Measurements from ENCODE around the gene SIGLEC7. TPM values are rescaled to one million over a fixed set of nuclear protein-coding genes. Genes with fewer than 3 reads are reported as not detected.

SIGLEC7 gene
- total RNA-seq, 2 experiments from 2014 or later = not detected

- DNase-seq (no peak), ATAC-seq (no peak)
- Mint-ChIP-seq H3K36me3 (no peaks in the 10 kb centered on the region), H3K27me3 (peaks cover 41% of the 10 kb centered on the region), H3K27ac (peak overlapping the region; percentile 80), H3K4me1 (peaks cover 41% of the 10 kb centered on the region), H3K9me3 (ENCODE audit: low read depth) (no peaks in the 10 kb centered on the region), H3K4me3 (no peak overlapping the region)
- CTCF ChIA-PET = interaction anchor here (0.7 to 1.2 kb wide), 3 partner anchors 12 to 102 kb away, joined by 3 to 6 read pairs (median 3); no protein-coding TSS in a partner anchor
Measured at GRCh38 chr19:51122112-51122981, 19.8 kb upstream of the SIGLEC7 start.

DNA sequence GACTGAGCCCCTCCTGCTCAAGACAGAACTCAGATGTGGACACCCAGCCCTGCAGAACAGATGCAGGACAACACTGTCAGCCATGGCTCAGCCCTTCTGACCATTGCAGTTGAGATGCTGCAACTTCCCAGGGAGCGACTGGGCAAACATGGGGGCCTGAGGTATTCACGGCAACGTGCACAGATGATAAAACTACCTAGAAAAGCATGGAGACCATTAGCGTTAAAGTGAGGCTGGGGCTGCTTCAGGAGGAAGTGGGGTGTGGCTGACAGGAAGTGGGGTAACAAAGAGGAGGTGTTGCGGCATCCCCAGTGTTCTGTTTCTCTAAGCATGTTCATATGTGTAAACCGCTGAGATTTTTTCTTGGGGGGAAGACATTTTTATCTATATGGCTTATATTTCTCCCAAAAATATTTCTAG is 18.7 kb upstream of the SIGLEC7 start:
- H3K4me1 Mint-ChIP-seq = peaks cover 47% of the 10 kb centered on the region
- H3K4me3 Mint-ChIP-seq = peak overlapping the region; percentile 22
- CTCF ChIA-PET = no interaction called here
- ATAC-seq (peak; percentile 87), DNase-seq (peak; percentile 86)
- H3K27ac Mint-ChIP-seq = peak overlapping the region; percentile 80
- H3K27me3 Mint-ChIP-seq = peaks cover 32% of the 10 kb centered on the region
- H3K9me3 Mint-ChIP-seq (ENCODE audit: low read depth) = no peaks in the 10 kb centered on the region
- H3K36me3 Mint-ChIP-seq = no peaks in the 10 kb centered on the region

DNA sequence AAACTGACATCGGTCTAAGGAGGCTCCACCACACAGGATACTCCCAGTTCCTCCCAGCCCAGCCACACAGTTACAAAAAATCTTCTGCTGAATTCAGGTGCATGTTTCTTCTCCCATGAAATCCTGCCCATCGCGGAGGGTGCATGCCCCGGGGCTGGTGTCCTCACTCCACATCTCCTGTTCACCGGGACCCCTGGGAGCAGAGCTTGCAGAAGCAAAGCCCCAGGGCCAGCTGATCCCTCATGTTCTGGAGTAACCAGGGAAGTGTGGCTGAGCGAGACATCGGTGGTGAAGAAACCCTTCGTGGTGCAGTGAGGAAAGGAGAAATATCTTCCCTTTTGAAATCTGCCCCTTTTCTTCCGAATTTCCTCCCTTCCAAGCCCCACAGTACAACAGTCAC is 18.3 kb upstream of the SIGLEC7 start:
- DNase-seq = no peak
- peaks cover 33% of the 10 kb centered on the region for H3K27me3 Mint-ChIP-seq
- H3K27ac Mint-ChIP-seq = peak overlapping the region; percentile 80
- H3K4me3 Mint-ChIP-seq = peak overlapping the region; percentile 17
- H3K4me1 Mint-ChIP-seq = peaks cover 51% of the 10 kb centered on the region
- ATAC-seq = peak; percentile 8
- no peaks in the 10 kb centered on the region for H3K9me3 Mint-ChIP-seq (ENCODE audit: low read depth)
- CTCF ChIA-PET = interaction anchor here (1.1 kb wide), 1 partner anchor 136 kb away, joined by 3 read pairs; no protein-coding TSS in a partner anchor
- H3K36me3 Mint-ChIP-seq = no peaks in the 10 kb centered on the region

- CTCF ChIA-PET = interaction anchor here (1.1 kb wide), 1 partner anchor 135 kb away, joined by 3 read pairs; no protein-coding TSS in a partner anchor
- Mint-ChIP-seq H3K27me3 (peaks cover 29% of the 10 kb centered on the region), H3K36me3 (no peaks in the 10 kb centered on the region), H3K4me3 (peak overlapping the region; percentile 17), H3K27ac (peak overlapping the region; percentile 80), H3K4me1 (peaks cover 54% of the 10 kb centered on the region), H3K9me3 (ENCODE audit: low read depth) (no peaks in the 10 kb centered on the region)
- ATAC-seq (no peak), DNase-seq (no peak)
Measured at GRCh38 chr19:51124216-51124615, 17.9 kb upstream of the SIGLEC7 start.

DNA sequence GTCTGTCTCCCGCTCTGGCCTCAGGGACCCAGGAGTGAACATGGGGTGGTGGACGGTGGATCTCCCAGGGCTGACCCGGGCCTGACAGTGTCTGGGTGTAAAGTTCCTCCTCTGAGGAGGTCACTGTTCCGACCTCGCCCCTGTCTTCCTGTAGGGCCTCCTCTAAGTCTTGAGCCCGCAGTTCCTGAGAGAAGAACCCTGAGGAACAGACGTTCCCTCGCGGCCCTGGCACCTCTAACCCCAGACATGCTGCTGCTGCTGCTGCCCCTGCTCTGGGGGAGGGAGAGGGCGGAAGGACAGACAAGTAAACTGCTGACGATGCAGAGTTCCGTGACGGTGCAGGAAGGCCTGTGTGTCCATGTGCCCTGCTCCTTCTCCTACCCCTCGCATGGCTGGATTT is 17.4 kb upstream of the SIGLEC7 start, which contains the start of gene SIGLEC9:
Gene SIGLEC9, plus strand, starts transcription at position 178 of the 400 bp plus-strand sequence. Its CDS starts 69 bp downstream, at position 247.
- DNase-seq (no peak), ATAC-seq (no peak)
- H3K9me3 Mint-ChIP-seq (ENCODE audit: low read depth) = no peaks in the 10 kb centered on the region
- H3K36me3 Mint-ChIP-seq = no peaks in the 10 kb centered on the region
- peak within 1 kb of the TSS; percentile 80 for H3K27ac Mint-ChIP-seq
- peaks cover 25% of the 10 kb centered on the region for H3K27me3 Mint-ChIP-seq
- H3K4me3 Mint-ChIP-seq = peak within 1 kb of the TSS; percentile 17
- H3K4me1 Mint-ChIP-seq = peaks cover 57% of the 10 kb centered on the region
- CTCF ChIA-PET = interaction anchor here (1.1 kb wide), 1 partner anchor 135 kb away, joined by 3 read pairs; no protein-coding TSS in a partner anchor

GRCh38 chr19:51125421-51126075 is 16.6 kb upstream of the SIGLEC7 start:
- Mint-ChIP-seq H3K27me3 (peaks cover 26% of the 10 kb centered on the region), H3K36me3 (no peaks in the 10 kb centered on the region), H3K4me1 (peaks cover 61% of the 10 kb centered on the region), H3K4me3 (no peak overlapping the region), H3K9me3 (ENCODE audit: low read depth) (no peaks in the 10 kb centered on the region), H3K27ac (no peak overlapping the region)
- DNase-seq = no peak
- ATAC-seq = no peak
- CTCF ChIA-PET = no interaction called here

- Mint-ChIP-seq H3K9me3 (ENCODE audit: low read depth) (no peaks in the 10 kb centered on the region), H3K4me1 (peaks cover 66% of the 10 kb centered on the region), H3K4me3 (no peak overlapping the region), H3K27me3 (peaks cover 34% of the 10 kb centered on the region), H3K27ac (no peak overlapping the region), H3K36me3 (no peaks in the 10 kb centered on the region)
- ATAC-seq = no peak
- CTCF ChIA-PET = interaction anchor here (0.7 kb wide), 1 partner anchor 32 kb away, joined by 3 read pairs; no protein-coding TSS in a partner anchor
- no peak for DNase-seq
Measured at GRCh38 chr19:51127032-51127431, 15.1 kb upstream of the SIGLEC7 start.

GRCh38 chr19:51127755-51128154 is 14.3 kb upstream of the SIGLEC7 start:
- no peak for DNase-seq
- Mint-ChIP-seq H3K27me3 (peaks cover 35% of the 10 kb centered on the region), H3K9me3 (ENCODE audit: low read depth) (no peaks in the 10 kb centered on the region), H3K27ac (no peak overlapping the region), H3K4me3 (no peak overlapping the region), H3K4me1 (peaks cover 65% of the 10 kb centered on the region), H3K36me3 (no peaks in the 10 kb centered on the region)
- ATAC-seq = no peak
- CTCF ChIA-PET = interaction anchor here (0.7 kb wide), 1 partner anchor 31 kb away, joined by 3 read pairs; no protein-coding TSS in a partner anchor

DNA sequence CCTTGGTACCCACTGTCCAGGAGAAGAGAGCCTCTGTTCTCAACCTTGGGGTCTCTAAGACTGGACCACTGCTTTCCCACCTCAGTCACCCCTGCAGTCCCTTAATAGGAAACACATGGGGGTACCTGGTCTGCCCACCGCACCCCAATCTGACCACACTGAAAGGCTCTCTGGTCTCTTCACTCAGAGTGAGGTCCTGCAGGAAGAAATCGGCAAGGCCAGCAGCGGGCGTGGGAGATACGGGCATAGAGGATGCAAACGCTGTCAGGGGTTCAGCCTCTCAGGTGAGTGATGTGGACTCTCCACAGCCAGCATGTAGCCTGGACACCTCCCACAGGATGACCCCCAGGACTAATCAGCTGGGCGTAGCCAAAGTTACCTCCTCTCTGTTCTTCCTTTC is 13.9 kb upstream of the SIGLEC7 start:
- Mint-ChIP-seq H3K4me3 (no peak overlapping the region), H3K36me3 (no peaks in the 10 kb centered on the region), H3K4me1 (peaks cover 61% of the 10 kb centered on the region), H3K27me3 (peaks cover 37% of the 10 kb centered on the region), H3K27ac (no peak overlapping the region), H3K9me3 (ENCODE audit: low read depth) (no peaks in the 10 kb centered on the region)
- ATAC-seq (no peak), DNase-seq (no peak)
- CTCF ChIA-PET = no interaction called here

GRCh38 chr19:51129716-51130115 is 12.4 kb upstream of the SIGLEC7 start:
- CTCF ChIA-PET = interaction anchor here (0.6 kb wide), 1 partner anchor 762 kb away, joined by 3 read pairs; no protein-coding TSS in a partner anchor
- Mint-ChIP-seq H3K27me3 (peaks cover 41% of the 10 kb centered on the region), H3K9me3 (ENCODE audit: low read depth) (no peaks in the 10 kb centered on the region), H3K36me3 (peaks cover 1% of the 10 kb centered on the region), H3K4me1 (peaks cover 47% of the 10 kb centered on the region), H3K4me3 (no peak overlapping the region), H3K27ac (no peak overlapping the region)
- ATAC-seq (no peak), DNase-seq (no peak)

- CTCF ChIA-PET = interaction anchor here (0.9 to 1.2 kb wide), 2 partner anchors 23 to 37 kb away, joined by 3 to 4 read pairs; no protein-coding TSS in a partner anchor
- H3K9me3 Mint-ChIP-seq (ENCODE audit: low read depth) = peaks cover 2% of the 10 kb centered on the region
- no peak for DNase-seq
- H3K36me3 Mint-ChIP-seq = peaks cover 1% of the 10 kb centered on the region
- H3K27me3 Mint-ChIP-seq = peaks cover 50% of the 10 kb centered on the region
- no peak overlapping the region for H3K4me3 Mint-ChIP-seq
- H3K27ac Mint-ChIP-seq = peak overlapping the region; percentile 61
- peak; percentile 65 for ATAC-seq
- H3K4me1 Mint-ChIP-seq = peaks cover 41% of the 10 kb centered on the region
Measured at GRCh38 chr19:51131780-51132680, 10.1 kb upstream of the SIGLEC7 start.

DNA sequence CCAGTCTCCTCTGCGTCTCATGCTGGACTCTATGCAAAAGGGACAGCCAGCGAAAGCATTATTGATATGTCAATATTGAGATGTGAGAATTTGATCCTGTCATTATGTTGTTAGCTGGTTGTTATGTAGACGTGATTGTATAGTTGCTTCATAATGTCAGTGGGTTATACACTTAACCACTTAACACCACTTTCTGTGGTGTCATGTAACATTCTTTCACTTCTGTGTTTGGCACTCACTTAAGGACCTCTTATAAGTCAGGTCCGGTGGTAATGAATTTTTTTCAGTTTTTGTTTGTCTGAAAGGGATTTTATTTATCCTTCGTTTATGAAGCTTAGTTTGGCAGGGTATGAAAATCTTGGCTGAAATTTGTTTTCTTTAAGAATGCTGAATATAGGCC is 7.1 kb upstream of the SIGLEC7 start:
- Mint-ChIP-seq H3K36me3 (peaks cover 1% of the 10 kb centered on the region), H3K9me3 (ENCODE audit: low read depth) (peaks cover 2% of the 10 kb centered on the region), H3K27ac (no peak overlapping the region), H3K27me3 (peaks cover 60% of the 10 kb centered on the region), H3K4me3 (no peak overlapping the region), H3K4me1 (peaks cover 21% of the 10 kb centered on the region)
- CTCF ChIA-PET = interaction anchor here (1.2 to 4.9 kb wide), 4 partner anchors 12 to 23 kb away, joined by 3 to 22 read pairs (median 5); no protein-coding TSS in a partner anchor
- DNase-seq (no peak), ATAC-seq (no peak)
